Large intestine (tissue), 3 donors: ENCODE data around the gene MAN1A1. TPM values are rescaled to one million over a fixed set of nuclear protein-coding genes. Genes with fewer than 3 reads are reported as not detected.

Experiments used
- DNase-seq, 2 donors: peaks; one replicate each; pipeline versions ENCODE4 v3.0.0 to v3.0.0-alpha.2; 2013
- H3K27ac ChIP-seq: one replicate; pipeline ENCODE4 v1.5.1; 2013; ENCODE audit warnings: low read length
- H3K27me3 ChIP-seq: 2 replicates; pipeline ENCODE4 v1.6.1; 2013; ENCODE audit warnings: low read length; ENCODE audit not compliant: control insufficient read depth, insufficient read depth
- H3K36me3 ChIP-seq: 2 replicates; pipeline ENCODE4 v1.6.1; 2013; ENCODE audit warnings: low read length; ENCODE audit not compliant: control insufficient read depth, insufficient read depth
- H3K4me1 ChIP-seq: one replicate; pipeline ENCODE4 v1.6.1; 2013; ENCODE audit warnings: low read length; ENCODE audit not compliant: control insufficient read depth, insufficient read depth
- H3K4me3 ChIP-seq: one replicate; pipeline ENCODE4 v1.5.1; 2013; ENCODE audit warnings: low read length
- H3K9me3 ChIP-seq: one replicate; pipeline ENCODE4 v1.6.1; 2013; ENCODE audit warnings: mild to moderate bottlenecking, low read depth, low read length, moderate library complexity; ENCODE audit not compliant: control insufficient read depth
- WGBS: methylation state at CpG from one replicate; pipeline ENCODE4 v1.1.5; 2013; ENCODE audit warnings: low lambda C conversion rate; ENCODE audit not compliant: insufficient coverage; 5-methylcytosine and 5-hydroxymethylcytosine counted together
- polyA plus RNA-seq: library from polyadenylated mRNA; unstranded; fragments of 120-200 nt; gene quantifications from one replicate; pipeline ENCODE4 v1.2.1, GENCODE V29; 2013

The MAN1A1 gene
- polyA plus RNA-seq, 1 donor = 123 TPM

- no peak overlapping the region for H3K27ac ChIP-seq
- no CpG with 5 or more reads among the region's 2 CpGs for whole genome bisulfite sequencing
- H3K9me3 ChIP-seq = no peaks in the 10 kb centered on the region
- no peaks in the 10 kb centered on the region for H3K27me3 ChIP-seq
- no peak overlapping the region for H3K4me3 ChIP-seq
- no peak for DNase-seq
- H3K4me1 ChIP-seq = peaks cover 7% of the 10 kb centered on the region
- H3K36me3 ChIP-seq = peaks cover 7% of the 10 kb centered on the region
Measured at GRCh38 chr6:119327810-119328209, 21.8 kb downstream of the MAN1A1 start.

- Histone ChIP-seq H3K4me1 (peaks cover 7% of the 10 kb centered on the region), H3K4me3 (no peak overlapping the region), H3K9me3 (no peaks in the 10 kb centered on the region), H3K27me3 (no peaks in the 10 kb centered on the region), H3K27ac (no peak overlapping the region), H3K36me3 (peaks cover 5% of the 10 kb centered on the region)
- no CpG with 5 or more reads among the region's 10 CpGs for whole genome bisulfite sequencing
- DNase-seq = no peak
Measured at GRCh38 chr6:119326291-119327005, 23.1 kb downstream of the MAN1A1 start.

- no peaks in the 10 kb centered on the region for H3K27me3 ChIP-seq
- H3K9me3 ChIP-seq = no peaks in the 10 kb centered on the region
- no CpG with 5 or more reads among the region's 11 CpGs for WGBS
- no peak overlapping the region for H3K4me3 ChIP-seq
- peaks cover 5% of the 10 kb centered on the region for H3K36me3 ChIP-seq
- H3K4me1 ChIP-seq = peaks cover 7% of the 10 kb centered on the region
- H3K27ac ChIP-seq = no peak overlapping the region
- DNase-seq = no peak
Measured at GRCh38 chr6:119325559-119326265, 23.8 kb downstream of the MAN1A1 start.

- no peak for DNase-seq
- no peak overlapping the region for H3K4me3 ChIP-seq
- peaks cover 7% of the 10 kb centered on the region for H3K4me1 ChIP-seq
- H3K27me3 ChIP-seq = no peaks in the 10 kb centered on the region
- peaks cover 3% of the 10 kb centered on the region for H3K36me3 ChIP-seq
- H3K9me3 ChIP-seq = peaks cover 3% of the 10 kb centered on the region
- no peak overlapping the region for H3K27ac ChIP-seq
- WGBS = no CpG with 5 or more reads among the region's 2 CpGs
Measured at GRCh38 chr6:119324718-119325117, 24.8 kb downstream of the MAN1A1 start.

- Histone ChIP-seq H3K9me3 (peaks cover 3% of the 10 kb centered on the region), H3K27me3 (no peaks in the 10 kb centered on the region), H3K27ac (no peak overlapping the region), H3K36me3 (peaks cover 2% of the 10 kb centered on the region), H3K4me1 (peaks cover 7% of the 10 kb centered on the region), H3K4me3 (no peak overlapping the region)
- peak in 1 of 2 donors; percentile 44 for DNase-seq
- WGBS = 40% methylated on average over 1 of the region's 1 CpG
Measured at GRCh38 chr6:119323931-119324330, 25.6 kb downstream of the MAN1A1 start.

- H3K27ac ChIP-seq = no peak overlapping the region
- H3K9me3 ChIP-seq = peaks cover 3% of the 10 kb centered on the region
- no peaks in the 10 kb centered on the region for H3K27me3 ChIP-seq
- no peak overlapping the region for H3K4me3 ChIP-seq
- 92% methylated on average over 2 of the region's 2 CpGs for WGBS
- H3K36me3 ChIP-seq = peaks cover 2% of the 10 kb centered on the region
- H3K4me1 ChIP-seq = peaks cover 7% of the 10 kb centered on the region
- no peak for DNase-seq
Measured at GRCh38 chr6:119323478-119323877, 26.1 kb downstream of the MAN1A1 start.

- peaks cover 7% of the 10 kb centered on the region for H3K4me1 ChIP-seq
- no peaks in the 10 kb centered on the region for H3K27me3 ChIP-seq
- 100% methylated on average over 1 of the region's 5 CpGs for WGBS
- H3K4me3 ChIP-seq = no peak overlapping the region
- H3K9me3 ChIP-seq = peaks cover 3% of the 10 kb centered on the region
- H3K27ac ChIP-seq = no peak overlapping the region
- peak in 1 of 2 donors; percentile 33 for DNase-seq
- H3K36me3 ChIP-seq = peaks cover 2% of the 10 kb centered on the region
Measured at GRCh38 chr6:119322715-119323350, 26.7 kb downstream of the MAN1A1 start.

GRCh38 chr6:119322034-119322433 is 27.5 kb downstream of the MAN1A1 start:
- no peak for DNase-seq
- WGBS = no CpG with 5 or more reads among the region's 2 CpGs
- H3K36me3 ChIP-seq = peaks cover 2% of the 10 kb centered on the region

GRCh38 chr6:119319694-119320093 is 29.9 kb downstream of the MAN1A1 start:
- DNase-seq = peak in 1 of 2 donors; percentile 63

More at GRCh38 chr6:119322034-119322433, 27.5 kb downstream of the MAN1A1 start:
- Histone ChIP-seq H3K9me3 (peaks cover 3% of the 10 kb centered on the region), H3K27ac (no peak overlapping the region), H3K27me3 (no peaks in the 10 kb centered on the region), H3K4me1 (peaks cover 7% of the 10 kb centered on the region), H3K4me3 (no peak overlapping the region)

GRCh38 chr6:119318730-119319129 is 30.8 kb downstream of the MAN1A1 start:
- no peaks in the 10 kb centered on the region for H3K36me3 ChIP-seq
- no peak overlapping the region for H3K27ac ChIP-seq
- no peaks in the 10 kb centered on the region for H3K27me3 ChIP-seq
- H3K9me3 ChIP-seq = peaks cover 3% of the 10 kb centered on the region
- peaks cover 6% of the 10 kb centered on the region for H3K4me1 ChIP-seq
- no peak overlapping the region for H3K4me3 ChIP-seq
- 100% methylated on average over 1 of the region's 1 CpG for WGBS
- no peak for DNase-seq

More at GRCh38 chr6:119319694-119320093, 29.9 kb downstream of the MAN1A1 start:
- H3K27me3 ChIP-seq = no peaks in the 10 kb centered on the region
- peaks cover 3% of the 10 kb centered on the region for H3K9me3 ChIP-seq
- H3K4me3 ChIP-seq = no peak overlapping the region
- peaks cover 7% of the 10 kb centered on the region for H3K4me1 ChIP-seq
- no peaks in the 10 kb centered on the region for H3K36me3 ChIP-seq
- H3K27ac ChIP-seq = no peak overlapping the region
- no CpG with 5 or more reads among the region's 2 CpGs for WGBS
